ENCODE results near the gene SHC4. TPM values are rescaled to one million over a fixed set of nuclear protein-coding genes. Genes with fewer than 3 reads are reported as not detected.
"Not testable (repeated sequence)": the region's sequence is repeated elsewhere in the genome, so short reads cannot be mapped to it uniquely, and the experiment has no call there.

SHC4 gene
- total RNA-seq, 2 donors from 2014 or later, result 0.34 to 1.4 TPM

GRCh38 chr15:48810414-48811324, 153.1 kb downstream of the SHC4 start, which contains the start of gene CEP152:
TSS of gene CEP152 (minus strand) at chr15:48811069. CDS start at chr15:48805649, 5,420 bp downstream.
- Mint-ChIP-seq H3K36me3 (peaks cover 11 to 14% of the 10 kb centered on the region in 2 donors), H3K9me3 (no peaks in the 10 kb centered on the region), H3K27ac (peak within 1 kb of the TSS; percentile 99)
- peak; percentile 94 to 96 for ATAC-seq
- peak; percentile 95 to 98 for DNase-seq (ENCODE audit: low spot score in 2 of 2)

DNA sequence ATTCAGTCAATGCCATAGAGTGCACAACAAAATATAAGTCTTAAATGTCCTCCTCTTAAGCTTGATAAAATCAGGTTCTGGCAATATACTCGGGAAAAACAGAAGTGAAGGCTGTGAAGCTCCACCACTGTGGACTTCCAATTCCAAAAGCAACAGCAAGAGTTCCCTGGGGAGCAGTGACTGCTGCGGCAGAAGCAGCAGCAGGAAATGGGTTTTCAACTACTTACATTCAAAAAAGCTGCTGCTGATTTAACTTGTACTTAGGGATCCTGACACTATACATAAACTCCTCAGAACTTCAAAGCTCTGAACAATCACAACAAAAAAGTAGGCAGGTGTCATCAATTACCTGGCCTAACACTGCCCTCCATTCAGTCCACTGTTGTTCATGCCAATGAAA, 157.6 kb downstream of the SHC4 start:
- Mint-ChIP-seq H3K36me3 (peaks cover 17 to 34% of the 10 kb centered on the region in 2 donors), H3K9me3 (no peaks in the 10 kb centered on the region), H3K27ac (no peak overlapping the region)
- no peak for ATAC-seq
- DNase-seq (ENCODE audit: low spot score in 2 of 2), result no peak

GRCh38 chr15:48805591-48805990, 158.1 kb downstream of the SHC4 start:
- Mint-ChIP-seq H3K27ac (no peak overlapping the region), H3K36me3 (peaks cover 14 to 33% of the 10 kb centered on the region in 2 donors), H3K9me3 (no peaks in the 10 kb centered on the region)
- DNase-seq (ENCODE audit: low spot score in 2 of 2) (no peak), ATAC-seq (no peak)

GRCh38 chr15:48803877-48804276, 159.8 kb downstream of the SHC4 start:
- DNase-seq (ENCODE audit: low spot score in 2 of 2), result no peak
- H3K27ac Mint-ChIP-seq, result no peak overlapping the region
- H3K36me3 Mint-ChIP-seq, result peaks cover 6 to 22% of the 10 kb centered on the region in 2 donors
- no peaks in the 10 kb centered on the region for H3K9me3 Mint-ChIP-seq
- no peak for ATAC-seq

GRCh38 chr15:48802867-48803266, 160.9 kb downstream of the SHC4 start:
- peaks cover 6 to 21% of the 10 kb centered on the region in 2 donors for H3K36me3 Mint-ChIP-seq
- H3K27ac Mint-ChIP-seq, result no peak overlapping the region
- peak; percentile 73 to 85 for ATAC-seq
- DNase-seq (ENCODE audit: low spot score in 2 of 2), result no peak
- no peaks in the 10 kb centered on the region for H3K9me3 Mint-ChIP-seq

DNA sequence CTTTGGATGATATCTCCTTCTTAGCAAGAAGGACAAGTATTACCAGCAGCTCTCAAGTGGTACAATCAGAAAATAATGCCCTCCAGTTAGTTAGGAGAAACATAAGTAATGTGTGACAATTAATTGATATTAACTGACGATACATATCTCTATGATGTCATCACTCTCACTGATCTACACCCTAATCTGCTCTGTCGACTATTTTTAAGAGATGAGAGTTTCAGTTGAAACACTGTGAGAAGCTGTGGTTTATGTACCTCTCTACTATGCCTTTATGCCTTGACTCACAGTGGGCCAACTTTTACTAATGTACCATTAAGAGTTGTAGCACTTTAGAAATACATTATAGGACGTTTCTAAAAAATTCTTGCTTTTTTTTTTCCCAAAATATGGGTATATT, 161.5 kb downstream of the SHC4 start:
- Mint-ChIP-seq H3K9me3 (no peaks in the 10 kb centered on the region), H3K27ac (no peak overlapping the region), H3K36me3 (peaks cover 9 to 28% of the 10 kb centered on the region in 2 donors)
- ATAC-seq (peak in 1 of 2 donors; percentile 24), DNase-seq (ENCODE audit: low spot score in 2 of 2) (no peak)

DNA sequence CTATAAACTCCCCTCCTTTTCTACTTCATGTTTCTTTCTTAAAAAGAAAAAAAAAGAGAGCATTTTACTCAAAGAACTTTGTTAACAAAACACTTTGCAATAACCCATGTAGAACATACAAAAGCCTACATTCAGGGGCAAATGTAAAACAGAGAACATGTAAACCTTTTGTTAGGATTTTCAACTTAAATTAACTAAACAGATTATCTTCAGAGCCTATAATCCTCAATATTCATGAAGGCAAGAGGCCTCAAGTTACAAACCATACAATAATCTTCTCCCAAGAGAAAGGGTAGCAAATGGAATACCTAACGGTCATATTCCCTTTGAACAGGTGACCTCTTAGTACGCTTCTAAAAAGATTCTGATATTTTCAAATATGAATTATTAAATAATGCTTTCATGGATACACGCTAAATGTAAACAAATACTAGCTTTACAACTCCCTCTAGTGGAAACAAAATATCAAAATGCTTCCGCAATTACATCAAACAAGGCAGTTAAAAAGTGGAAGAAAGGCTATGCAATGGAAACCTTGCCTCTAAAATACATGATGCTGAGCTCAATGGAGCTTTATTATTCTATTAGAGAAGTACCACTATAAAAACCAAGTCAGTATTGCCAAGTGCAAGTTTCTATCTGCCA, 162.8 kb downstream of the SHC4 start:
- ATAC-seq, result no peak
- H3K27ac Mint-ChIP-seq, result no peak overlapping the region
- H3K9me3 Mint-ChIP-seq, result no peaks in the 10 kb centered on the region
- DNase-seq (ENCODE audit: low spot score in 2 of 2), result no peak
- H3K36me3 Mint-ChIP-seq, result peaks cover 13 to 32% of the 10 kb centered on the region in 2 donors

DNA sequence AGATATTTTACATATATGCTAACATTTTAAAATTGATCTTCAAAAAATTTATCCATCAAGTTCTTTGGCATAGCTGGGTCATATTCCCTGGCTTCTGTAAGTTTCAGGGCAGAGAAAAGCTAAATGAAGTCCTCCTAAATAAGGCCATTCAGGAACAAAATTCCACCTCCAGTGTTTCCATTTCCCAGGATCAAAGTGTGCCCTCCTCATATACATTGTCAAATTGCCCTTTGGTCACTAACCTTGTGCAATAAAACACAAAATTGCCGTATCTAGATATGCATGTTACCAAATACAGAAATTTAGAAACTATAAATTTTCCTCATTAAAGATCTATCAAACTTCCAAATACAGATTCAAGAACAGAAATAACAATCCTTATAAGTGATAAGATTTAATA, 163.5 kb downstream of the SHC4 start:
- Mint-ChIP-seq H3K9me3 (no peaks in the 10 kb centered on the region), H3K27ac (no peak overlapping the region), H3K36me3 (peaks cover 13 to 34% of the 10 kb centered on the region in 2 donors)
- DNase-seq (ENCODE audit: low spot score in 2 of 2) (no peak), ATAC-seq (no peak)

DNA sequence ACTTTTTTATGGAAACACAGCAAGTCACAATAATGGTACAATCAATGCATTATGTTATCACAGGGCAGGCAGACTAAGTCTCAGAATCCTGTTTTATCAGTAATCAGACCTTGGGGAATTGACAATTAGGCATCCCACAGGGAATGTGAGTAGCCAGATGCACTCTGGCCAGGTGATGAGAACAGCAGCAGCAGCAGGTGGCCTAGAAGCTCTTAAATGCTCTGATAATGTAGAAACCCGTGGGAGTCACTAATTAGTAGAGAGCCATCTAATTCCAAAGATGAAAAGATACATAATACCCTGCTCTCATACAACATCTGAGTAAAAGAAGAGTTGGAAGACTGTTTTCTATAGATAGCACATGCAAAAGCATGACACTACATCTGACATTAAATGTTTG, 165.4 kb downstream of the SHC4 start:
- Mint-ChIP-seq H3K9me3 (no peaks in the 10 kb centered on the region), H3K27ac (no peak overlapping the region), H3K36me3 (peaks cover 6 to 23% of the 10 kb centered on the region in 2 donors)
- DNase-seq (ENCODE audit: low spot score in 2 of 2), result no peak
- ATAC-seq, result no peak

DNA sequence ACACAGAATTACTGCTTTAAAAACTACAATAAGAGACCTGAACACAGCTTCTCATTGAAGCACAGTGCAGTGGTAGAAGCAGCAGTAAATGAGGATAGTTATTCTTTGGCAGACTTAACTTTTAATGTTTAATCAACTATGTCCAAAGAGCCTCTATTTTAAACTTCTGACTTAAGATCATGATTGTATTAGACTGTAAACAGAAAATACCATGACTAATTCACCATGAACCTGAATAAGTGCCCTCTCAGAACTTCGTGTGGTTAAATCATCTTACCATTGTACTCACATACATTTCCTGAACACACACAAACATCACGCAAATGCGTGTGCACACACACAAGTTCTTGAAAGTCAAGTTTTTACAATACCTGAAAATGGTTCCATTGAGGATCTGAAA, 166.8 kb downstream of the SHC4 start:
- ATAC-seq, result peak in 1 of 2 donors; percentile 32
- Mint-ChIP-seq H3K36me3 (peaks cover 13 to 29% of the 10 kb centered on the region in 2 donors), H3K27ac (no peak overlapping the region), H3K9me3 (no peaks in the 10 kb centered on the region)
- no peak for DNase-seq (ENCODE audit: low spot score in 2 of 2)

GRCh38 chr15:48796521-48796920, 167.2 kb downstream of the SHC4 start:
- DNase-seq (ENCODE audit: low spot score in 2 of 2), result no peak
- no peak overlapping the region for H3K27ac Mint-ChIP-seq
- H3K36me3 Mint-ChIP-seq, result peaks cover 14 to 29% of the 10 kb centered on the region in 2 donors
- ATAC-seq, result no peak
- H3K9me3 Mint-ChIP-seq, result no peaks in the 10 kb centered on the region

- Mint-ChIP-seq H3K36me3 (peaks cover 14 to 32% of the 10 kb centered on the region in 2 donors), H3K9me3 (no peaks in the 10 kb centered on the region), H3K27ac (no peak overlapping the region)
- no peak for DNase-seq (ENCODE audit: low spot score in 2 of 2)
- ATAC-seq, result no peak
Measured at GRCh38 chr15:48795901-48796300, 167.8 kb downstream of the SHC4 start.

DNA sequence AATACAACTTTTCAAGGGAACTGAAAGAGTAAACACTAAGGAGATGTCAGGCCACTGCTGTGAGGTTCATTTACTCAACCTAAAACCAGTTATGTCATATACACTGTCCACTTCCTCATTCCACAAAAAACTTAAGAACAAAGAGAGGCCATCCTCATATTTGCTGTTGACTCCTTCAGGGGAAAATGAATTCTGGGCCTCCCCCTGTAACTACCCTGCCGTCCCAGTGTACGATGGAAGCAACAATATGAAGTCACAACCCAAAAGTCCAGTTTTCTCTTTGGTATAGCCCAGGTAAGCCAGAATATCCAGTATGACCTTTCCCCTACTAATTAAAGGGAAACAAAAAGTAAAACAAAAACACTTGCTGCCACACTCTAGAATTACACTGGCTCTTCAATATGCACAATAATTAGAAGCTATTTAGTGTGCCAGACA, 169.0 kb downstream of the SHC4 start:
- H3K36me3 Mint-ChIP-seq, result peaks cover 14 to 37% of the 10 kb centered on the region in 2 donors
- H3K27ac Mint-ChIP-seq, result peak overlapping the region in 1 of 2 donors; percentile 50
- ATAC-seq (no peak), DNase-seq (ENCODE audit: low spot score in 2 of 2) (no peak)
- H3K9me3 Mint-ChIP-seq, result no peaks in the 10 kb centered on the region

GRCh38 chr15:48792408-48792807, 171.3 kb downstream of the SHC4 start:
- H3K36me3 Mint-ChIP-seq, result peaks cover 18 to 44% of the 10 kb centered on the region in 2 donors

DNA sequence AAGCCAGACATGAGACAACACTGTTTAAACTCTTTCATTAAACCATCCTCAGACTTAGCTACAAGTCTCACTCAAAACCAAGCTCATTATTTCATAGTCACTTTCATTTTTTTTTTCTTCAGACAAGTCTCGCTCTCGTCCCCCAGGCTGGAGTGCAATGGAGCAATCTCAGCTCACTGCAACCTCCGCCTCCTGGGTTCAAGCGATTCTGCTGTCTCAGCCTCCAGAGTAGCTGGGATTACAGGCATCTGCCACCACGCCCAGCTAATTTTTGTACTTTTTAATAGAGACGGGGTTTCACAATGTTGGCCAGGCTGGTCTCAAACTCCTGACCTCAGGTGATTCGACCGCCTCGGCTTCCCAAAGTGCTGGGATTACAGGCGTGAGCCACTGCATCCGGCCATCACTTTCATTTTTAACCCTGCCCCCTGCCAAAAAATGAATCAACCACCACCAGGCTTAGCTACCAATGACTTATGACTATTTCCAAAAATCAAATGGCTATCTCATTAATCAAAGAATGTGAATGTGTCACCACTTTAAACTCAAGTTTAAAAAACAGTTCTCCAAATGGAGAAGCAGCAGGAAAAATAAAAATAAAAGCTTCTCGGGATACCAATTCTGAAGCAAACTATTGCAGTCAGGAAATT, 173.1 kb downstream of the SHC4 start:
- ATAC-seq; H3K27ac Mint-ChIP-seq; DNase-seq (ENCODE audit: low spot score in 2 of 2); H3K9me3 Mint-ChIP-seq: not testable (repeated sequence)
- peaks cover 13 to 40% of the 10 kb centered on the region in 2 donors for H3K36me3 Mint-ChIP-seq

More at GRCh38 chr15:48792408-48792807, 171.3 kb downstream of the SHC4 start:
- H3K27ac Mint-ChIP-seq, result no peak overlapping the region
- DNase-seq (ENCODE audit: low spot score in 2 of 2) (no peak), ATAC-seq (no peak)
- H3K9me3 Mint-ChIP-seq, result no peaks in the 10 kb centered on the region

- ATAC-seq, result no peak
- no peak for DNase-seq (ENCODE audit: low spot score in 2 of 2)
- peaks cover 20 to 47% of the 10 kb centered on the region in 2 donors for H3K36me3 Mint-ChIP-seq
Measured at GRCh38 chr15:48785712-48786111, 178.0 kb downstream of the SHC4 start.

DNA sequence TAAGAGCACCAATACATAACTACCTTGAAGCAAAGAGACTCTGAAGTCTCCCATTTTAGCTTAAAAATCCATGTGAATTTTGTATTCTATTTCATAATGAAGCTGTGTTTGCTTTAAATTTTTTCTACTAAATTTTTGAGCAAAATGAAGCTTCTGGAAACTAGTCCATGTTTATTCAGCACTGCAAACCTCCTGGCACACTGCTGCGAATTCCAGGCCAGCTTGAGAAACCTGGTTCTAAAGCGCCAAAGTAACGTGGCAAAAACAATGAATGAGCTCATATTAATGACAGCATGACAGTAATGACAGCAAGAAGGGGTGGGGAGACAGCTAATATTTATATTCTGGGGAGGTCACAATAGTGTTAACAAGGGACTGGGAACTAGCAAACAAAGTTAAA, 178.5 kb downstream of the SHC4 start:
- no peak for DNase-seq (ENCODE audit: low spot score in 2 of 2)
- H3K36me3 Mint-ChIP-seq, result peaks cover 20 to 44% of the 10 kb centered on the region in 2 donors
- no peak overlapping the region for H3K27ac Mint-ChIP-seq
- H3K9me3 Mint-ChIP-seq, result no peaks in the 10 kb centered on the region
- no peak for ATAC-seq

More at GRCh38 chr15:48785712-48786111, 178.0 kb downstream of the SHC4 start:
- Mint-ChIP-seq H3K27ac (no peak overlapping the region), H3K9me3 (no peaks in the 10 kb centered on the region)
